Measurements from ENCODE around the gene CNTNAP2.

DNA sequence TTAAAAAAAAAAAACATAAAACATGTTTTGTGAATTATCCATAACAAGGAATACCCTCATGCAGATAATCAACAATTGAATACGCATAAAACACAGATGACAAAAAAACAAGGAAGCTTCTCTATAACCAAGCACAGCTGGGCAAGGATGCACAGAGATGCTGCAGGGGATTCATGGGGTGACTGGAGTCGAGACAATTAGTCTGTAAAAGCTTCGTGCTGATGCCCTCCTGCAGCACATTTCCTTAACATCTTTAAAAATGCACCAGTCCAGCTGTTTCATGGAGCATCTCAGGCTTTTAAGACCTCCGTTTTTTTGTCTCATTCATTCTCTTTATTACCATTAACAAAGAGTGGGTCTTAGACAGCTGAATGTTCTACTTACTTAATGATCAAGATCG is 1680.0 kb downstream of the CNTNAP2 start:
- TF ChIP-seq EZH2 (IDR thresholded peaks at IDR 0.05; ENCODE audit: insufficient read depth, poor library complexity, severe bottlenecking), result no peak
- no peak for TF ChIP-seq EZH2phosphoT487 (IDR thresholded peaks at IDR 0.05; ENCODE audit: insufficient read depth, low read depth)

Measured in GM23248 (cell line).